Heart left ventricle (tissue), 16 donors: ENCODE measurements around the gene BAIAP2. TPM values are rescaled to one million over a fixed set of nuclear protein-coding genes. Genes with fewer than 3 reads are reported as not detected.

ENCODE experiments used
- ATAC-seq, 4 donors: fragments of 200-7000 bp; cut with Tn5 transposase; one replicate each; pipeline ENCODE4 v1.9.1; 2020 to 2022; ENCODE audit warnings: moderate library complexity in 4 of 4, mild to moderate bottlenecking in 3 of 4, moderate number of reproducible peaks in 1 of 4
- DNase-seq, 5 donors: peaks; one replicate each; pipeline ENCODE4 v3.0.0-alpha.2; 2020
- H3K27ac ChIP-seq, 12 donors: fragments of 200-600 bp; sonication (generic) in 4 of 12; one replicate each; pipeline versions ENCODE4 v1.5.0 to v1.8.0; 2016 to 2022; ENCODE audit warnings: mild to moderate bottlenecking in 2 of 12
- H3K27me3 ChIP-seq, 9 donors: fragments of 200-600 bp; sonication (generic) in 2 of 9; one replicate each; pipeline versions ENCODE4 v1.5.1 to v1.8.0; 2016 to 2022; ENCODE audit warnings: mild to moderate bottlenecking in 3 of 9
- H3K36me3 ChIP-seq, 9 donors: fragments of 200-600 bp; sonication (generic) in 2 of 9; one replicate each; pipeline versions ENCODE4 v1.5.0 to v1.8.0; 2018 to 2022; ENCODE audit warnings: mild to moderate bottlenecking in 2 of 9
- H3K4me1 ChIP-seq, 12 donors: fragments of 200-600 bp; sonication (generic) in 4 of 12; one replicate each; pipeline versions ENCODE4 v1.5.0 to v1.8.0; 2016 to 2022; ENCODE audit warnings: mild to moderate bottlenecking in 3 of 12
- H3K4me3 ChIP-seq, 12 donors: fragments of 200-600 bp; sonication (generic) in 4 of 12; one replicate each; pipeline versions ENCODE4 v1.5.0 to v1.8.0; 2017 to 2022; ENCODE audit warnings: mild to moderate bottlenecking in 9 of 12, moderate library complexity in 4 of 12
- H3K9me3 ChIP-seq, 12 donors: fragments of 200-600 bp; sonication (generic) in 4 of 12; one replicate each; pipeline versions ENCODE4 v1.5.0 to v1.8.0; 2016 to 2022; ENCODE audit warnings: mild to moderate bottlenecking in 1 of 12
- POLR2A ChIP-seq, 2 donors: fragments of 450-650 bp; IDR thresholded peaks; one replicate each; pipeline ENCODE4 v1.6.1; 2017; ENCODE audit warnings: antibody characterized with exemption in 2 of 2, mild to moderate bottlenecking in 2 of 2, moderate library complexity in 2 of 2
- WGBS, 4 donors: extraction: QIAGEN DNeasy Blood & Tissue Kit in 2 of 4; methylation state at CpG; one replicate each; pipeline versions ENCODE4 v1.1.5 to v1.1.7; 2013 to 2018; 5-methylcytosine and 5-hydroxymethylcytosine counted together
- intact Hi-C, 10 donors: fragments of 100-400 bp; cut with DNase I; formaldehyde crosslinking; loops; one replicate each; pipeline versions ENCODE4 v1.11.1 to v1.14.2; 2022
- polyA plus RNA-seq, 2 donors: library from polyadenylated mRNA; stranded (reverse); fragments of 200-250 nt; gene quantifications; one replicate each; pipeline ENCODE4 v1.2.3, GENCODE V29; 2013
- total RNA-seq, 9 donors: library from RNA; depleted of rRNA in 2 of 9; stranded (reverse); fragments of >200 nt in 2 of 9; fragmentation: NEBNext Ultra II Directional in 3 of 9; extraction: Animal tissue kit (Norgen Biotek cat#: 25700) in 3 of 9; gene quantifications; one replicate each; pipeline versions ENCODE4 v1.1.0 to v1.2.4, GENCODE V29; 2016 to 2023
- TF ChIP-seq, protein P1 (sequence below), 12 donors: fragments of 200-600 bp; sonication (generic) in 4 of 12; IDR thresholded peaks; one replicate each; pipeline versions ENCODE4 v1.5.0 to v1.8.0; 2018 to 2022; ENCODE audit warnings: antibody characterized with exemption in 12 of 12, mild to moderate bottlenecking in 5 of 12
- donor health status: ischemic (EF 13 %, LVEDD 7.1; RV severe dilation, severe dysfunction).
- donor health status: healthy with polysubstance abuse.
- donor health status: DM: no; HTN: yes; CAD: no.
- donor health status: DM: no; HTN: no; CAD: no.
- donor health status: ischemic (EF 25% LVEDD 6.9; RV normal size, moderate dysfunction).
- donor health status: ischemic (EF 25% LVEDD 5.7; RV mildly dilated, moderate dysfunction).
- donor health status: healthy.
- donor health status: DM: yes; HTN: yes; CAD: no.
- donor health status: ischemic (EF 35%, LVEDD 5.7; RV mildly dilated, moderate dysfunction).
- donor health status: nonischemic (EF 11% LVEDD 7.7; RV severe dilation, severe dysfunction).
- donor health status: DM: yes; HTN: yes; CAD: no.
- donor health status: PGD.
- donor health status: ischemic (EF 29% LVEDD 5.4; RV normal size, mild dysfunction).
- donor health status: nonischemic (EF 23%, LVEDD 6.1; RV moderate dilation, normal function).

BAIAP2 gene
- total and polyA plus RNA-seq, 11 donors = 8.9 to 30.2 (median 18.5) TPM

DNA sequence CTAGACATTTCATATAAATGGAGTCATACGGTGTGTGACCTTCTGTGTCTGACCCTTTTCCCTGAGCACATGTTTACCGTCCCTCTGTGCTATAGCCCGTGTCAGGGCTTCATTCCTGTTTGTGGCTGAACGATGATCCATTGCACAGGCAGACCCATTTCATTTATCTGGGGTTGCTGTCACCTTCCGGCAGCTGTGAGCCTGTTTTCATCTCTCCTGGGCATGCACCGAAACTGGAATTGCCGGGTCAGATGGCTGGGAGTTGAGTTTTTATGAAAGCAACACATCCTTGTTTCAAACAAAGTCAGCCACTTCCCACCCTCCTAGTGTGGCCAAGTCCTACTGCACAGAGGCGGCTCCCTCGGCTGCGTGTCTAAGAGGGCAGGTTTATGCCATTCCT, 25.5 kb downstream of the BAIAP2 start:
- no peak for ATAC-seq
- 88 to 91% (median 91%) methylated on average over 10 of the region's 10 CpGs for WGBS, 4 donors
- Histone ChIP-seq H3K9me3 (no peaks in the 10 kb centered on the region), H3K27me3 (no peaks in the 10 kb centered on the region), H3K36me3 (peaks cover 0 to 13% (median 0%) of the 10 kb centered on the region in 9 donors), H3K4me1 (peaks cover 6 to 51% (median 37%) of the 10 kb centered on the region in 12 donors), H3K27ac (no peak overlapping the region), H3K4me3 (no peak overlapping the region)
- TF ChIP-seq, protein P1, sequence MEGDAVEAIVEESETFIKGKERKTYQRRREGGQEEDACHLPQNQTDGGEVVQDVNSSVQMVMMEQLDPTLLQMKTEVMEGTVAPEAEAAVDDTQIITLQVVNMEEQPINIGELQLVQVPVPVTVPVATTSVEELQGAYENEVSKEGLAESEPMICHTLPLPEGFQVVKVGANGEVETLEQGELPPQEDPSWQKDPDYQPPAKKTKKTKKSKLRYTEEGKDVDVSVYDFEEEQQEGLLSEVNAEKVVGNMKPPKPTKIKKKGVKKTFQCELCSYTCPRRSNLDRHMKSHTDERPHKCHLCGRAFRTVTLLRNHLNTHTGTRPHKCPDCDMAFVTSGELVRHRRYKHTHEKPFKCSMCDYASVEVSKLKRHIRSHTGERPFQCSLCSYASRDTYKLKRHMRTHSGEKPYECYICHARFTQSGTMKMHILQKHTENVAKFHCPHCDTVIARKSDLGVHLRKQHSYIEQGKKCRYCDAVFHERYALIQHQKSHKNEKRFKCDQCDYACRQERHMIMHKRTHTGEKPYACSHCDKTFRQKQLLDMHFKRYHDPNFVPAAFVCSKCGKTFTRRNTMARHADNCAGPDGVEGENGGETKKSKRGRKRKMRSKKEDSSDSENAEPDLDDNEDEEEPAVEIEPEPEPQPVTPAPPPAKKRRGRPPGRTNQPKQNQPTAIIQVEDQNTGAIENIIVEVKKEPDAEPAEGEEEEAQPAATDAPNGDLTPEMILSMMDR (IDR thresholded peaks at IDR 0.05) = no peak
- TF ChIP-seq POLR2A (IDR thresholded peaks at IDR 0.05) = no peak
- DNase-seq = no peak
- intact Hi-C loops = no loop called here

DNA sequence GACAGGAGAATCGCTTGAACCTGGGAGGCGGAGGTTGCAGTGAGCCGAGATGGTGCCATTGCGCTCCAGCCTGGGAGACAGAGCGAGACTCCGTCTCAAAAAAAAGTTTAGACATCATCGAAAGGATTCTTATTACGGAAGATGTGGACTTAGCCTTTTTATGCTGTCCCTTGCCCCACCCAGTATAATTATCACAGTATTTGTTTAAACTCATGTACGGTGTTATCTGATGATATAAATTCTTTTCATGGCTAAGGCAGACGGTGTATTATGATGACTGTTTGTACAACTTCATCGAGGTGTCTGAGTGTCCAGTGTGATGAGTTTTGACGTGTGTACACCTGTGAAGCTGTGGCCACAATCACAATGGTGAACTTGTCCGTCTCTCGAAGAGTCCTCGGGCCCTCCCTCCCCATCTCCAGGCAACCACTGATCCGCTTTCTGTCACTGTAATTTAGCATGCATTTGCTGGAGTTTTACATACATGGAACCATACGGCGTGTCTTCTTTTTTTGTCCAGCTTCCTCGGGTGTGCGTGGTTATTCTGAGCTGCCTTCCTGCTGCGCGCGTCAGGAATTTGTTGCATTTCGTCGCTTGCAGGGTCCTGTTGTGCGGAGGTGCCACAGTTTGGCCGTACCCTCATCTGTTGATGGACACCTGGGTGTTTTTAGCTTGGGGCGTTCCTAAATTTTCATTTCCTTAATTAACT, 26.2 kb downstream of the BAIAP2 start:
- H3K27ac ChIP-seq = no peak overlapping the region
- H3K4me1 ChIP-seq = peaks cover 6 to 54% (median 37%) of the 10 kb centered on the region in 12 donors
- H3K27me3 ChIP-seq = no peaks in the 10 kb centered on the region
- ATAC-seq (no peak), DNase-seq (no peak)
- TF ChIP-seq, protein P1 (IDR thresholded peaks at IDR 0.05) = no peak
- no peak for TF ChIP-seq POLR2A (IDR thresholded peaks at IDR 0.05)
- WGBS, 4 donors = 95 to 96% (median 96%) methylated on average over 28 of the region's 28 CpGs
- H3K9me3 ChIP-seq = no peaks in the 10 kb centered on the region
- H3K4me3 ChIP-seq = no peak overlapping the region
- peaks cover 0 to 13% (median 0%) of the 10 kb centered on the region in 9 donors for H3K36me3 ChIP-seq
- intact Hi-C loops = no loop called here

DNA sequence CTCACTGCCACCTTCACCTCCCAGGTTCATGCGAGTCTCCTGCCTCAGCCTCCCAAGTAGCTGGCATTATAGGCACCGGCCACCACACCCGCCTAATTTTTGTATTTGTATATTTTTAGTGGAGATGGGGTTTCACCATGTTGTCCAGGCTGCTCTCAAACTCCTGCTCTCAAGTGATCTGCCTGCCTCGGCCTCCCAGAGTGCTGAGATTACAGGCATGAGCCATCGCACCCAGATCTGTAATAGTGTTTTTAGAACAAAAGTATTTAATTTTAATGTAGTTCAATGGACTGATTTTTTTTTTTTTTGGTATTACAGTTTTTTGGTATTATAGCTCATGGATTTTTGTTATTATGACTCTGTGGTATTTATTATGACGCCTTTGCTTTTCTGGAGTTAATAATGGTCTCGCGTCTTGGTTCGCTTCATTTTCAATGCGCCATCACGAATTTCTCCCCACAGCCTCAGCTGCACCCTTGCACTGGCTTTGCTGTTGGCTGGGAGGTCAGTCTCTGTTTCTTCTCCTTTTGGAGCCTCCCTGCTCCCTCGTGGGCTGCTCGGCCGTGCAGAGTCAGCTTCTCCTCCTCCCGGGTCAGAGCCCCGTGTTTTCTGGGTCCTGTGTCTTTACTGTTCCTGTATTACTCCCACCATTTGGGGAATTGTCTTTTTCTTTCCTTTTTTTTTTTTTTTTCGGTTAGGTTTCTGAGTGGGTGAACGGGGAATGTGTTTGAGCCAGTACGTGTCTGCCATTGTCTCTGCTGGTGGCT, 27.2 kb downstream of the BAIAP2 start:
- peaks cover 0 to 13% (median 0%) of the 10 kb centered on the region in 9 donors for H3K36me3 ChIP-seq
- no peak overlapping the region for H3K27ac ChIP-seq
- intact Hi-C loops = no loop called here
- DNase-seq (no peak), ATAC-seq (no peak)
- WGBS, 4 donors = 91 to 92% (median 91%) methylated on average over 19 of the region's 19 CpGs
- no peaks in the 10 kb centered on the region for H3K9me3 ChIP-seq
- no peaks in the 10 kb centered on the region for H3K27me3 ChIP-seq
- no peak for TF ChIP-seq POLR2A (IDR thresholded peaks at IDR 0.05)
- TF ChIP-seq, protein P1 (IDR thresholded peaks at IDR 0.05) = no peak
- H3K4me1 ChIP-seq = peaks cover 6 to 45% (median 33%) of the 10 kb centered on the region in 12 donors
- H3K4me3 ChIP-seq = no peak overlapping the region
